ENCODE results near the gene CHRNB1.

DNA sequence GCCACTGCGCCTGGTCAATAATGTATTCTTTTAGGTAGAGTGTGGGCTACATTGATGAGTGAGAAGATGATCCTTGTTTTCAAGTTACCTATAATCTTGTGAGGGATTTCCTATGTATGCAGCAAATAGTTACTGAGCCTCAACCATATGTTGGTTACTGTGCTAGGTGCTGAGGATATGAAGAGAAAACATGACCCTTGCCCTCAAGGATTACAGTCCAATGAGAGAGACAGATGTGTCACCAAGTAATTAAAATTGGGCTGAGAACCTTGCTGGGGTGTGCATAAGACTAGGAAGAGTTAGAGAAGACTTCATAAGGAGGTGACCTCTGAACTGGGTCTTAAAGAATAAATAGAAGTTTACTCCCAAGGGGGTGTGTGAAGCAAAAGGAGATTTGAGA lies 46.7 kb downstream of the CHRNB1 start:
- TF ChIP-seq, protein P1, sequence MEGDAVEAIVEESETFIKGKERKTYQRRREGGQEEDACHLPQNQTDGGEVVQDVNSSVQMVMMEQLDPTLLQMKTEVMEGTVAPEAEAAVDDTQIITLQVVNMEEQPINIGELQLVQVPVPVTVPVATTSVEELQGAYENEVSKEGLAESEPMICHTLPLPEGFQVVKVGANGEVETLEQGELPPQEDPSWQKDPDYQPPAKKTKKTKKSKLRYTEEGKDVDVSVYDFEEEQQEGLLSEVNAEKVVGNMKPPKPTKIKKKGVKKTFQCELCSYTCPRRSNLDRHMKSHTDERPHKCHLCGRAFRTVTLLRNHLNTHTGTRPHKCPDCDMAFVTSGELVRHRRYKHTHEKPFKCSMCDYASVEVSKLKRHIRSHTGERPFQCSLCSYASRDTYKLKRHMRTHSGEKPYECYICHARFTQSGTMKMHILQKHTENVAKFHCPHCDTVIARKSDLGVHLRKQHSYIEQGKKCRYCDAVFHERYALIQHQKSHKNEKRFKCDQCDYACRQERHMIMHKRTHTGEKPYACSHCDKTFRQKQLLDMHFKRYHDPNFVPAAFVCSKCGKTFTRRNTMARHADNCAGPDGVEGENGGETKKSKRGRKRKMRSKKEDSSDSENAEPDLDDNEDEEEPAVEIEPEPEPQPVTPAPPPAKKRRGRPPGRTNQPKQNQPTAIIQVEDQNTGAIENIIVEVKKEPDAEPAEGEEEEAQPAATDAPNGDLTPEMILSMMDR (conservative IDR thresholded peaks at IDR 0.05; ENCODE audit: low read length): no peak
- TF ChIP-seq EZH2phosphoT487 (IDR thresholded peaks at IDR 0.05; ENCODE audit: borderline replicate concordance, low read depth, low read length): no peak

Data from OCI-LY7 (cell line).